ENCODE measurements around the gene CEACAM7.

DNA sequence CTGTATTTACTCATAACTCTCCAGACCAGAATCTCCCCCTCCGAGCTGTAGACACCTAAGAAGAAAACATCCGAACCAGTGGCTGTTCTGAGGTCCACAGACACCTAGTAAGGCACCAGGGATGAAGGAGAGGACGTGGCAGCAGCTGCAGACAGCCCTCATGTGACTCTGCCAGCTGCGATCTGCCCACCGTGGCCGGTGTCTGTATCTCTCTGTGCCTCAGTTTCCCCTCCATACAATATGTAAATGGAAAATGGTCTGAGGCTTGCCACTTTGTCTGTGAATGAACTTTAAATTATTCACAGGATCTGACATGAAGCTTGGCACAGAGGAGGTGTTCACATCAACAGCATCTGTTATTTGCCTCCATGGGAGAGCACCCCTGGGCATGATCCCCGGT is 63.6 kb downstream of the CEACAM7 start:
- TF ChIP-seq POLR2A (IDR thresholded peaks at IDR 0.05), result no peak
- TF ChIP-seq, protein P1, sequence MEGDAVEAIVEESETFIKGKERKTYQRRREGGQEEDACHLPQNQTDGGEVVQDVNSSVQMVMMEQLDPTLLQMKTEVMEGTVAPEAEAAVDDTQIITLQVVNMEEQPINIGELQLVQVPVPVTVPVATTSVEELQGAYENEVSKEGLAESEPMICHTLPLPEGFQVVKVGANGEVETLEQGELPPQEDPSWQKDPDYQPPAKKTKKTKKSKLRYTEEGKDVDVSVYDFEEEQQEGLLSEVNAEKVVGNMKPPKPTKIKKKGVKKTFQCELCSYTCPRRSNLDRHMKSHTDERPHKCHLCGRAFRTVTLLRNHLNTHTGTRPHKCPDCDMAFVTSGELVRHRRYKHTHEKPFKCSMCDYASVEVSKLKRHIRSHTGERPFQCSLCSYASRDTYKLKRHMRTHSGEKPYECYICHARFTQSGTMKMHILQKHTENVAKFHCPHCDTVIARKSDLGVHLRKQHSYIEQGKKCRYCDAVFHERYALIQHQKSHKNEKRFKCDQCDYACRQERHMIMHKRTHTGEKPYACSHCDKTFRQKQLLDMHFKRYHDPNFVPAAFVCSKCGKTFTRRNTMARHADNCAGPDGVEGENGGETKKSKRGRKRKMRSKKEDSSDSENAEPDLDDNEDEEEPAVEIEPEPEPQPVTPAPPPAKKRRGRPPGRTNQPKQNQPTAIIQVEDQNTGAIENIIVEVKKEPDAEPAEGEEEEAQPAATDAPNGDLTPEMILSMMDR (IDR thresholded peaks at IDR 0.05), result no peak
